ENCODE data around the gene CTNNA3.

GRCh38 chr10:66514666-66515065, 1181.3 kb downstream of the CTNNA3 start:
- TF ChIP-seq CTCF (IDR thresholded peaks at IDR 0.05; ENCODE audit: low read depth, low read length, missing input control) (no peak), TAF1 (conservative IDR thresholded peaks at IDR 0.05) (no peak), RAD21 (IDR thresholded peaks at IDR 0.05) (no peak), ZBTB33 (IDR thresholded peaks at IDR 0.05) (no peak), REST (IDR thresholded peaks at IDR 0.05) (no peak), ATF3 (IDR thresholded peaks at IDR 0.05) (no peak), YY1 (IDR thresholded peaks at IDR 0.05) (no peak), GABPA (IDR thresholded peaks at IDR 0.05 in 1 of 2, conservative IDR thresholded peaks at IDR 0.05 in 1 of 2) (no peak), SP1 (IDR thresholded peaks at IDR 0.05) (no peak)
